ENCODE data around the gene INSR.
A peak's percentile ranks its signal among the peaks of the same experiment; 100 is the strongest.

INSR gene

GRCh38 chr19:7120499-7120898 is 173.7 kb downstream of the INSR start:
- no peak overlapping the region for H3K27ac ChIP-seq (ENCODE audit: low read length)
- H3K4me3 ChIP-seq (ENCODE audit: low read length) = no peak overlapping the region
- no peaks in the 10 kb centered on the region for H3K4me1 ChIP-seq (ENCODE audit: insufficient read depth, low read length)
- H3K36me3 ChIP-seq (ENCODE audit: insufficient read depth, low read depth, low read length) = peaks cover 24% of the 10 kb centered on the region
- no peak overlapping the region for H3K9ac ChIP-seq (ENCODE audit: low read depth, low read length)
- no peaks in the 10 kb centered on the region for H3K27me3 ChIP-seq (ENCODE audit: insufficient read depth, low read length)
- no peaks in the 10 kb centered on the region for H3K9me3 ChIP-seq (ENCODE audit: insufficient read depth, low read depth, low read length)

DNA sequence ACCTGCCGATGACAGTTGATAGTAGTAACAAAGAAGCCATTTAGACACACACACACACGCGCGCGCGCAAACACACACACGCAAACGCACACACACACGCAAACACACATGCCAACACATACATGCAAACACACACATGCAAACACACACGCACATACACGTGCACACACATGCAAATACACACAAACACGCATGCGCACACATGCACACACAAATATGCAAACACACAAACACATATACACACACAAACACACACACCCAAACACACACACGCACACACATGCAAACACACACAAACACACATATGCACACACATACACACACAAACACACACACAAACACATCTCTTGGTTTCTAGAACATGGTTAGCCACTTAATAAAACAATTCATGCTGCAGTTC is 174.6 kb downstream of the INSR start:
- H3K9me3 ChIP-seq (ENCODE audit: insufficient read depth, low read depth, low read length) = no peaks in the 10 kb centered on the region
- H3K27ac ChIP-seq (ENCODE audit: low read length) = no peak overlapping the region
- peaks cover 16% of the 10 kb centered on the region for H3K36me3 ChIP-seq (ENCODE audit: insufficient read depth, low read depth, low read length)
- no peaks in the 10 kb centered on the region for H3K4me1 ChIP-seq (ENCODE audit: insufficient read depth, low read length)
- no peak overlapping the region for H3K9ac ChIP-seq (ENCODE audit: low read depth, low read length)
- no peaks in the 10 kb centered on the region for H3K27me3 ChIP-seq (ENCODE audit: insufficient read depth, low read length)
- no peak overlapping the region for H3K4me3 ChIP-seq (ENCODE audit: low read length)

GRCh38 chr19:7117248-7117647 is 177.0 kb downstream of the INSR start:
- H3K9me3 ChIP-seq (ENCODE audit: insufficient read depth, low read depth, low read length) = no peaks in the 10 kb centered on the region
- no peaks in the 10 kb centered on the region for H3K4me1 ChIP-seq (ENCODE audit: insufficient read depth, low read length)
- peaks cover 15% of the 10 kb centered on the region for H3K36me3 ChIP-seq (ENCODE audit: insufficient read depth, low read depth, low read length)

DNA sequence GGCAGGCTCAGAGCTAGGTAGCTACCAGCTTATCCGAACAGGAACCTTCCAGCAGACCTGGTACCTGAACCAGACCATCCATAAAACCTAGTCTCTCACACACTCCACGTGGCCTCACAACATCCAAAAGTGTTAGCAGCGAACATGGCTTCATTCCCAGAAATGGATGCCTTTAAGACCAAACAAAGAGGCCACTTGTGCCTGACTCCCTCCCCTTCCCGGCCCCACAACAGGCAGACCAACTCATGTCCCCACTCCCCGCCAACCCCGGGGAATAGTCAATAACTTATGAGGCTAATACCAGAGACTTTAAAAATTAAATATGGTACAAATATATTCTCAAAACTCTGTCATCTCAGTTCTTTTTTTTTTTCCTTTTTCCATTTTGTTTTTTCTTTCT is 178.5 kb downstream of the INSR start:
- H3K9me3 ChIP-seq (ENCODE audit: insufficient read depth, low read depth, low read length) = no peaks in the 10 kb centered on the region
- no peak overlapping the region for H3K4me3 ChIP-seq (ENCODE audit: low read length)
- H3K36me3 ChIP-seq (ENCODE audit: insufficient read depth, low read depth, low read length) = peaks cover 15% of the 10 kb centered on the region
- H3K9ac ChIP-seq (ENCODE audit: low read depth, low read length) = no peak overlapping the region
- H3K4me1 ChIP-seq (ENCODE audit: insufficient read depth, low read length) = no peaks in the 10 kb centered on the region
- no peaks in the 10 kb centered on the region for H3K27me3 ChIP-seq (ENCODE audit: insufficient read depth, low read length)
- no peak overlapping the region for H3K27ac ChIP-seq (ENCODE audit: low read length)

More at GRCh38 chr19:7117248-7117647, 177.0 kb downstream of the INSR start:
- Histone ChIP-seq H3K27me3 (ENCODE audit: insufficient read depth, low read length) (no peaks in the 10 kb centered on the region), H3K4me3 (ENCODE audit: low read length) (no peak overlapping the region), H3K27ac (ENCODE audit: low read length) (no peak overlapping the region), H3K9ac (ENCODE audit: low read depth, low read length) (no peak overlapping the region)

DNA sequence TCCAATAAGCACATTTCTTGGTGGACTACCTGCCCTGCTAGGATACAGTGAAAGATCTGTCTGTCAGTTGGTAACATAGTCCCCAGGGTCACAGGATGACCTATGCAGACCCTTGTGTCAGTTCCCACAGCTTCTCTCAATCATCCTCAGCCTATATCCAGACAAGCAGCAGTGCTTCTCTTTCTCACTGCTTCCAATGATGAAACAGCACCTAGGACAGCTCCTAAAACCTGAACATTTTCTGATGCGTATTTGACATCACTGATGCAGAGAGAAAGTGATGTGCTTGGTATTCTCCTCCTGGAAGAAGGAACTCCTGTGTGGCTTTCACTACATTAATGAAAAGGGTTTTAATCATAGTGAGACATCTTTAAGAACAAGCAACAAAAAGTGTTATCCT is 181.0 kb downstream of the INSR start:
- Histone ChIP-seq H3K4me1 (ENCODE audit: insufficient read depth, low read length) (peaks cover 2% of the 10 kb centered on the region; the same call in 1 of the 2 replicates), H3K4me3 (ENCODE audit: low read length) (no peak overlapping the region), H3K9ac (ENCODE audit: low read depth, low read length) (no peak overlapping the region), H3K27ac (ENCODE audit: low read length) (no peak overlapping the region), H3K27me3 (ENCODE audit: insufficient read depth, low read length) (no peaks in the 10 kb centered on the region), H3K36me3 (ENCODE audit: insufficient read depth, low read depth, low read length) (no peaks in the 10 kb centered on the region), H3K9me3 (ENCODE audit: insufficient read depth, low read depth, low read length) (no peaks in the 10 kb centered on the region)

GRCh38 chr19:7112675-7113074 is 181.5 kb downstream of the INSR start:
- Histone ChIP-seq H3K4me3 (ENCODE audit: low read length) (no peak overlapping the region), H3K9ac (ENCODE audit: low read depth, low read length) (no peak overlapping the region), H3K4me1 (ENCODE audit: insufficient read depth, low read length) (peaks cover 2% of the 10 kb centered on the region; the same call in 1 of the 2 replicates), H3K36me3 (ENCODE audit: insufficient read depth, low read depth, low read length) (no peaks in the 10 kb centered on the region), H3K27me3 (ENCODE audit: insufficient read depth, low read length) (no peaks in the 10 kb centered on the region), H3K27ac (ENCODE audit: low read length) (no peak overlapping the region), H3K9me3 (ENCODE audit: insufficient read depth, low read depth, low read length) (no peaks in the 10 kb centered on the region)

DNA sequence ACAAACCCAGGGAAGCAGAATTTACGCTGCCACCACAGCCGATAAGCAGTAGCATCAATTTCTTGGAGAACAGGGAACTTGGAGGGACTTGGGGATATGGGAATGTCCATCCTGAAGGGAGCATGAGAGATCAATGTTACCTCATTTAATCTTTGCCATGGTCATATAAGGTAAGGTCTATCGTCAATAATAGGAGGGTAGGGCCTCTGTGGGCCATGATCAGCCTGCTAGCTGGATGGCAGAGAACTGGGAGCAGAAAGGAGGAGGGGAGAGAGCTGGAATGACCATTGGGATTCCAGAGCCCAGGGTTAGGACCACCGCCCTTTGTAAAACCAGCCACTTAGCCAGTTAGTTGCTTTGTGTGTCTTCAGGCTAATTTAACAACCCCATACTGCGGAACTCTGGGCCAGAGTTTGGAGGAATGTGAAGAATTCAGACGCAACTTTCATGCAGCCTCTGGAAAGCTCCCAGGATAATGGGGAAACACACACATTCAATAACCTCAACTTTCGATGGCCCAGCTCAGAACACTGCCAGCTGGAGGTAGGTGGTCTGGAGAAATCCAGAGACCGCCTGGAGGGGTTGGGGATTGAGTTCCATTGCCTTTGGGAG is 184.4 kb downstream of the INSR start:
- Histone ChIP-seq H3K9ac (ENCODE audit: low read depth, low read length) (peak overlapping the region; percentile 42; the same call in 1 of the 2 replicates), H3K4me3 (ENCODE audit: low read length) (no peak overlapping the region), H3K9me3 (ENCODE audit: insufficient read depth, low read depth, low read length) (0 out of 2 replicates have a peak, but pooled peaks cover 3% of the 10 kb centered on the region), H3K36me3 (ENCODE audit: insufficient read depth, low read depth, low read length) (no peaks in the 10 kb centered on the region), H3K27ac (ENCODE audit: low read length) (no peak overlapping the region), H3K4me1 (ENCODE audit: insufficient read depth, low read length) (peaks cover 2% of the 10 kb centered on the region; the same call in 1 of the 2 replicates), H3K27me3 (ENCODE audit: insufficient read depth, low read length) (no peaks in the 10 kb centered on the region)

DNA sequence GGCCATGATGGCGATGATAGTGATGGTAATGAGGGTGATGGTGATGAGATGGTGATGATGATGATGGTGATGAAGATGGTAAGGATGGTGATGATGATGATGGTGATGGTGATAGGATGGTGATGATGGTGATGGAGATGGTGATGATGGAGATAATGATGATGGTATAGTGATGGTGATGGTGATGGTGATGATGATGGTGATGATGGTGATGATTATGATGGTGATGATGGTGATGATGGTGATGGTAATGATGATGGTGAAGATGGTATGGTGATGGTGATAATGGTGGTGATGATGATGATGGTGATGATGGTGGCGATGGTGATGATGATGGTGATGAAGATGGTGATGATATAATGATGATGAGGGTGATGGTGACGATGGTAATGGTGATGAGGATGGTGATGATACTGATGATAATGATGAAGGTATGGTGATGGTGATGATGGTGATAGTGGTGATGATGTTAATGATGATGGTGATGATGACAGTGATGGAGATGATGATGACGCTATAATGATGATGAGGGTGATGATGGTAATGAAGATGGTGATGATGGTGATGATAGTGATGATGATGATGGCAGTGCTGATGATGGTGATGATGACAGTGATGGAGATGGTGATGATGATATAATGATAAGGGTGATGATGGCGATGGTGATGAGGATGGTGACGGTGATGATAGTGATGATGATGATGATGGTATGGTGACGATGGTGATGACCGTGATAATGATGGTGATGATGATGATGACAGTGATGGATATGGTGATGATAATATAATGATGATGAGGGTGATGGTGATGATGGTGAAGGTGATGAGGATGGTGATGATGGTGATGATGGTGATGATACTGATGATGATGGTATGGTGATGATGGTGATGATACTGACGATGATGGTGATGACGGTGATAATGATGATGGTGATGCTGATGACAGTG is 187.2 kb downstream of the INSR start:
- H3K27ac ChIP-seq (ENCODE audit: low read length) = no peak overlapping the region
- H3K9me3 ChIP-seq (ENCODE audit: insufficient read depth, low read depth, low read length) = 0 out of 2 replicates have a peak, but pooled peaks cover 3% of the 10 kb centered on the region
- no peak overlapping the region for H3K9ac ChIP-seq (ENCODE audit: low read depth, low read length)
- no peak overlapping the region for H3K4me3 ChIP-seq (ENCODE audit: low read length)
- no peaks in the 10 kb centered on the region for H3K36me3 ChIP-seq (ENCODE audit: insufficient read depth, low read depth, low read length)
- no peaks in the 10 kb centered on the region; the same call in 1 of the 2 replicates for H3K27me3 ChIP-seq (ENCODE audit: insufficient read depth, low read length)
- H3K4me1 ChIP-seq (ENCODE audit: insufficient read depth, low read length) = peaks cover 2% of the 10 kb centered on the region; the same call in 1 of the 2 replicates

DNA sequence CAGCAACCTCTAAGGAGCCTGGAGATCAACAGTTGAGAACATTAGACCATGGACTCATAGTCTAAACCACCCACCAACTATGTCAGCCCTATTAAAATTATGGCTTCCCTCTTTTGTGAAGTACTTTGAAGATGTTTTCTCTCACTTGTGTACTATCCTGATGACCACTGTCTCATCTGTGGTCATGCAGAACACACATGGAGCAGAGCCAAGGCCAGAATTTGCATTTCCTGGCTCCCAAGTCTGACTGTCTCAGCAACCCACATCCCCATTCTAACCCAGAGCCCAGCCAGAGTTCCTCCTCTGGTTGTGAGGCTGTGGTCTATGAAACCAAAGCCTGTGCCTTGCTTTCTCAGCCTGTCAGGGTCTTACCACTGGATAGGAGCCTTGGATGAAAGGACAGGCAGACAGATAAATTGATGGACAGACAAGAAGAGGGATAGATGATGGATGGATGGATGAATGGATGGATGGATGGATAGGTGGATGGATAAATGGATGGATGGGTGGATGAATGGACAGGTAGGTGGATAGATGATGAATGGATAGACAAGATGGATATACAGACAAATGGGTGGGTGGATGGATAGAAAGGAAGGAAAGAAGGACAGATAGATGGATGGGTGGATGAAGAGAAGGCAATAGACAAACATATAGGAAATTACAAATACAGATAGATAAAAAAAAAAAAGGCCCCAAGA is 189.3 kb downstream of the INSR start:
- no peak overlapping the region for H3K27ac ChIP-seq (ENCODE audit: low read length)
- H3K36me3 ChIP-seq (ENCODE audit: insufficient read depth, low read depth, low read length) = no peaks in the 10 kb centered on the region
- no peaks in the 10 kb centered on the region; the same call in 1 of the 2 replicates for H3K27me3 ChIP-seq (ENCODE audit: insufficient read depth, low read length)
- no peak overlapping the region for H3K9ac ChIP-seq (ENCODE audit: low read depth, low read length)
- H3K9me3 ChIP-seq (ENCODE audit: insufficient read depth, low read depth, low read length) = 0 out of 2 replicates have a peak, but pooled peaks cover 3% of the 10 kb centered on the region
- no peaks in the 10 kb centered on the region for H3K4me1 ChIP-seq (ENCODE audit: insufficient read depth, low read length)
- H3K4me3 ChIP-seq (ENCODE audit: low read length) = no peak overlapping the region

GRCh38 chr19:7101498-7102253 is 192.5 kb downstream of the INSR start:
- H3K9ac ChIP-seq (ENCODE audit: low read depth, low read length) = no peak overlapping the region
- 0 out of 2 replicates have a peak, but pooled peaks cover 4% of the 10 kb centered on the region for H3K9me3 ChIP-seq (ENCODE audit: insufficient read depth, low read depth, low read length)
- no peak overlapping the region for H3K27ac ChIP-seq (ENCODE audit: low read length)
- H3K4me1 ChIP-seq (ENCODE audit: insufficient read depth, low read length) = no peaks in the 10 kb centered on the region; the same call in 1 of the 2 replicates
- H3K27me3 ChIP-seq (ENCODE audit: insufficient read depth, low read length) = no peaks in the 10 kb centered on the region; the same call in 1 of the 2 replicates
- H3K36me3 ChIP-seq (ENCODE audit: insufficient read depth, low read depth, low read length) = no peaks in the 10 kb centered on the region
- H3K4me3 ChIP-seq (ENCODE audit: low read length) = no peak overlapping the region

DNA sequence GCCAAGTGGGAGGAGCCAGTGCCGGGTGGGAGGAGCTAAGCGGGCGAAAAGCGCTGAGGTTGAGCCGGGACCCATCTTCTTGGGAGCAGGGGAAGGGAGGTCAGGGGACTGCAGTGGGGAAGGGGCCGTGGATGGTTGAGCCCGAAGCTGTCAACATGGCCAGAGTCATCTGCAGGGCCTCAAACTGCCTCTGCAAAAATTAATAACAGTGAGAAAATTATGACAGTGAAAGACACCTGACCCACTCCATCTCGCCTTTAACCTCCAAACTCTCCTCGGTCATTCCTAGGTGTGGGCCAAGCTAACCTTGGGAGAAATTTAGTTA is 194.7 kb downstream of the INSR start:
- Histone ChIP-seq H3K27me3 (ENCODE audit: insufficient read depth, low read length) (no peaks in the 10 kb centered on the region; the same call in 1 of the 2 replicates), H3K27ac (ENCODE audit: low read length) (peak overlapping the region; percentile 41)

More for the DNA sequence above, 194.7 kb downstream of the INSR start:
- Histone ChIP-seq H3K9me3 (ENCODE audit: insufficient read depth, low read depth, low read length) (peaks cover 23% of the 10 kb centered on the region; the same call in 1 of the 2 replicates), H3K4me1 (ENCODE audit: insufficient read depth, low read length) (no peaks in the 10 kb centered on the region; the same call in 1 of the 2 replicates), H3K36me3 (ENCODE audit: insufficient read depth, low read depth, low read length) (no peaks in the 10 kb centered on the region), H3K9ac (ENCODE audit: low read depth, low read length) (peak overlapping the region; percentile 87; the same call in 1 of the 2 replicates), H3K4me3 (ENCODE audit: low read length) (peak overlapping the region; percentile 74)
